SK-N-SH treated with all-trans-retinoic acid at 6 μM for 48 hours (cell line): Measurements from ENCODE around the gene LRPPRC.

ENCODE experiments used
- ARNTL ChIP-seq: fragments of 450-650 bp; formaldehyde crosslinking; IDR thresholded peaks from 2 replicates; pipeline ENCODE4 v1.5.0; 2020; ENCODE audit warnings: low read depth, mild to moderate bottlenecking, moderate library complexity, borderline replicate concordance
- BACH2 ChIP-seq: fragments of 250-450 bp; sonication (Bioruptor Pico); IDR thresholded peaks from 2 replicates; pipeline ENCODE4 v1.9.0; 2021; ENCODE audit warnings: mild to moderate bottlenecking, borderline replicate concordance
- CSDC2 ChIP-seq: fragments of 250-450 bp; sonication (Bioruptor Pico); IDR thresholded peaks from 2 replicates; pipeline ENCODE4 v1.5.0; 2020; ENCODE audit warnings: mild to moderate bottlenecking, moderate library complexity
- CSRNP3 ChIP-seq: fragments of 250-450 bp; sonication (Bioruptor Pico); IDR thresholded peaks from 2 replicates; pipeline ENCODE4 v1.5.1; 2021; ENCODE audit warnings: mild to moderate bottlenecking, moderate library complexity
- ISL1 ChIP-seq: fragments of 250-450 bp; sonication (Bioruptor Pico); IDR thresholded peaks from 2 replicates; pipeline ENCODE4 v2.1.2; 2022; ENCODE audit warnings: mild to moderate bottlenecking, moderate library complexity
- OSR1 ChIP-seq: fragments of 250-450 bp; sonication (Bioruptor Pico); IDR thresholded peaks from 2 replicates; pipeline ENCODE4 v1.8.0; 2022; ENCODE audit warnings: moderate library complexity, mild to moderate bottlenecking, inconsistent platforms
- PATZ1 ChIP-seq: fragments of 250-450 bp; sonication (Bioruptor Pico); IDR thresholded peaks from 2 replicates; pipeline ENCODE4 v1.8.0; 2020; ENCODE audit warnings: mild to moderate bottlenecking, moderate library complexity, borderline replicate concordance
- POU6F1 ChIP-seq: fragments of 250-450 bp; sonication (Bioruptor Pico); IDR thresholded peaks from 2 replicates; pipeline ENCODE4 v1.8.0; 2021; ENCODE audit warnings: low read depth, mild to moderate bottlenecking, moderate library complexity, borderline replicate concordance
- RARB ChIP-seq: fragments of 250-450 bp; sonication (Bioruptor Pico); IDR thresholded peaks from 2 replicates; pipeline ENCODE4 v1.8.0; 2021; ENCODE audit warnings: mild to moderate bottlenecking, moderate library complexity
- SNAI2 ChIP-seq: fragments of 250-450 bp; sonication (Bioruptor Pico); IDR thresholded peaks from 2 replicates; pipeline ENCODE4 v1.5.0; 2020; ENCODE audit warnings: mild to moderate bottlenecking, moderate library complexity
- TCF4 ChIP-seq: fragments of 250-450 bp; sonication (Bioruptor Pico); IDR thresholded peaks from 2 replicates; pipeline ENCODE4 v1.8.0; 2021; ENCODE audit warnings: mild to moderate bottlenecking, moderate library complexity, borderline replicate concordance
- ZC3H10 ChIP-seq: fragments of 250-450 bp; sonication (Bioruptor Pico); IDR thresholded peaks from 2 replicates; pipeline ENCODE4 v1.5.1; 2021; ENCODE audit warnings: mild to moderate bottlenecking, moderate library complexity
- ZFP3 ChIP-seq: fragments of 250-450 bp; sonication (Bioruptor Pico); IDR thresholded peaks from 2 replicates; pipeline ENCODE4 v1.5.0; 2020; ENCODE audit warnings: mild to moderate bottlenecking, moderate library complexity
- ZFP30 ChIP-seq: fragments of 450-650 bp; formaldehyde crosslinking; IDR thresholded peaks from 2 replicates; pipeline ENCODE4 v1.5.0; 2022; ENCODE audit warnings: mild to moderate bottlenecking, moderate library complexity

- TF ChIP-seq ARNTL (CRISPR knock-in tag) (no peak), POU6F1 (no peak), TCF4 (CRISPR knock-in tag) (no peak), CSRNP3 (CRISPR knock-in tag) (no peak), BACH2 (CRISPR knock-in tag) (no peak), OSR1 (CRISPR knock-in tag) (no peak), ISL1 (CRISPR knock-in tag) (no peak), RARB (CRISPR knock-in tag) (no peak), CSDC2 (CRISPR knock-in tag) (no peak), PATZ1 (CRISPR knock-in tag) (no peak), SNAI2 (CRISPR knock-in tag) (no peak), ZC3H10 (CRISPR knock-in tag) (no peak), ZFP30 (CRISPR knock-in tag) (no peak), ZFP3 (CRISPR knock-in tag) (no peak)
These were observed 68.3 kb downstream of the LRPPRC start for GRCh38 chr2:43927442-43927841.
